IPS-18a (cell line): ENCODE data around the gene HSPBAP1.

Source experiments
- H3K27ac ChIP-seq: one replicate; pipeline ENCODE4 v1.5.1; 2013; ENCODE audit warnings: low read length
- H3K27me3 ChIP-seq: one replicate; pipeline ENCODE4 v1.6.1; 2013; ENCODE audit warnings: mild to moderate bottlenecking, low read length; ENCODE audit not compliant: control insufficient read depth, insufficient read depth
- H3K36me3 ChIP-seq: one replicate; pipeline ENCODE4 v1.6.1; 2013; ENCODE audit warnings: low read depth, low read length; ENCODE audit not compliant: control insufficient read depth
- H3K4me1 ChIP-seq: one replicate; pipeline ENCODE4 v1.6.1; 2013; ENCODE audit warnings: low read depth, low read length; ENCODE audit not compliant: control insufficient read depth
- H3K4me3 ChIP-seq: one replicate; pipeline ENCODE4 v1.5.1; 2013; ENCODE audit warnings: low read length
- H3K9ac ChIP-seq: one replicate; pipeline ENCODE4 v1.6.1; 2013; ENCODE audit warnings: mild to moderate bottlenecking, low read length, moderate library complexity
- H3K9me3 ChIP-seq: one replicate; pipeline ENCODE4 v1.6.1; 2013; ENCODE audit warnings: low read depth, low read length; ENCODE audit not compliant: control insufficient read depth

The HSPBAP1 gene, protein sequence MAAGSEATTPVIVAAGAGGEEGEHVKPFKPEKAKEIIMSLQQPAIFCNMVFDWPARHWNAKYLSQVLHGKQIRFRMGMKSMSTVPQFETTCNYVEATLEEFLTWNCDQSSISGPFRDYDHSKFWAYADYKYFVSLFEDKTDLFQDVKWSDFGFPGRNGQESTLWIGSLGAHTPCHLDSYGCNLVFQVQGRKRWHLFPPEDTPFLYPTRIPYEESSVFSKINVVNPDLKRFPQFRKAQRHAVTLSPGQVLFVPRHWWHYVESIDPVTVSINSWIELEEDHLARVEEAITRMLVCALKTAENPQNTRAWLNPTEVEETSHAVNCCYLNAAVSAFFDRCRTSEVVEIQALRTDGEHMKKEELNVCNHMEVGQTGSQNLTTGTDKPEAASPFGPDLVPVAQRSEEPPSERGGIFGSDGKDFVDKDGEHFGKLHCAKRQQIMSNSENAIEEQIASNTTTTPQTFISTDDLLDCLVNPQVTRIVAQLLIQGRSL

DNA sequence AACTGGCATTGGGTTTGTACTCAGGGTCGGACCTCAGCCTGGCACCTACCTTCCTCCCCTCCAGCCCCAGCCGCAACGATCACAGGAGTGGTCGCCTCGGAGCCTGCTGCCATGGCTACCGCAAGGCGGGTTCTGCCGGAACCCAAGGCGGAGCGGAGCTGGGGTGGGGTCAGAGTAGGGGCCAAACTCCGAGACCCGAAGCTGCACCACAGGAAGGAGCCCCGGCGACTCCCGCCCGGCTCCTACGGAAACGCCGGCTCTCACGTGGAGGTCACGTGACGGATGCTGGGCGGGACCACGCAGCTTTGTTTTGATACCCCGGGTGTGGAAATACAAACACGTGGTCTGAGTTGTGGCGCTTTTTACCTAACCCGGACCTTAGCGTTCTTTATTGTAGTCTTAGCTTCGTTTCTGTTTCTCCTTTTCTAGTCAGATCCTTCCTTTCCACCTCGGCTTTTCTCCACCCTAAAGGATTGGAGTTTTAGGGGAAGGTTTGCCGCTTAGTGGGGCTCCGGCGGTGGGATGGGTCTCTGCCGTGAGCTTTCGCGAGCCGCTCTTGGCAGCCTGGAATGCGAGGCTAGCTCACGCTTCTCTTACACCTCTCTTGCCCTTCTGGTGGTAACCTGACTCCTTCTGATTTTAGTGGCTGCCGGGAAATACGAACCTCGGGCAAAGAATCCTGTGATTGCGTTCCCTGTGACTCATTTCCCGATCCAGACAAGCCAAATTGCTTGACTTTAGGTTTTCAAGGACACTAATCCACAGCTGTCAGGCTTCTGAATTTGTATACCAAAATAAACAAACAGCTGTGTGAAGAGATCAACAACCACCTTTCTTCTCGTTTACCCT lies at the start of gene HSPBAP1:
Gene HSPBAP1, minus strand, starts transcription at position 264 of the 849 bp plus-strand sequence. Its CDS starts 151 bp downstream, at position 113.
- Histone ChIP-seq H3K4me3 (peak within 1 kb of the TSS; percentile 80), H3K9me3 (no peaks in the 10 kb centered on the region), H3K27me3 (peaks cover 16% of the 10 kb centered on the region), H3K27ac (peak within 1 kb of the TSS; percentile 78), H3K9ac (peak within 1 kb of the TSS; percentile 70), H3K4me1 (peaks cover 14% of the 10 kb centered on the region), H3K36me3 (no peaks in the 10 kb centered on the region)

DNA sequence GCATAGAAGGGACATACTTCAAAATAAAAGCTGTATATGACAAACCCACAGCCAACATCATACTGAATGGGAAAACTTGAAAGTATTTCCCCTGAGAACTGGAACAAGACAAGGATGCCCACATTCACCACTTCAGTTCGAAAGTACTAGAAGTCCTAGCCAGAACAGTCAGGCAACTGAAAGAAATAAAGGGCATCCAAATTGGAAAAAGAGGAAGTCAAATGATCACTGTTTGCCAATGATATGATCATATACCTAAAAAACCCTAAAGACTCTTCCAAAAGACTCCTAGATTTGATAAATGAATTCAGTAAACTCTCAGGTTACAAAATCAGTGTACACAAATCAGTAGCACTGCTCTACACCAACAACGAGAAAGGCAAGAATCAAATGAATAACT lies 42.0 kb upstream of the HSPBAP1 start:
- no peaks in the 10 kb centered on the region for H3K36me3 ChIP-seq
- H3K27me3 ChIP-seq: no peaks in the 10 kb centered on the region
- no peak overlapping the region for H3K27ac ChIP-seq
- no peak overlapping the region for H3K9ac ChIP-seq
- no peaks in the 10 kb centered on the region for H3K4me1 ChIP-seq
- H3K9me3 ChIP-seq: no peaks in the 10 kb centered on the region
- no peak overlapping the region for H3K4me3 ChIP-seq

DNA sequence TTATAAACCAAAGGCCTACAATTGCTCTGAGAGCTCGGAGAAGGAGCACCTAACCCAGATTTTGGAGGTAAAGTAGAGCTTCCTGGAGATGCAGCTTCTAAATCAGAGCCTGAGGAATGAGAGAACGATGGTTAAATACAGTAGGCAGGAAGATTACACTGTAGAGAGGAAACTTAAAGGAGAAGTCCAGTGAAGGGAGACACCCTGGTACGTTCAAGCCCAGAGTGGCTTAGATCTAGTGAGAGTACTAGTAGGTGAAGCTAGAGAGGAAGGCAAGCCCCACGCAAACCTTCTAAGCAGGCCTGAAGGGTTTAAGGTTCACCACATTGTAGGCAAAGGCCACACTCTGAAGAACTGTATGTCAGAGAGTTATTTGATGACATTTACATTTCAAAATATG lies 34.6 kb upstream of the HSPBAP1 start:
- no peaks in the 10 kb centered on the region for H3K36me3 ChIP-seq
- no peak overlapping the region for H3K27ac ChIP-seq
- H3K4me3 ChIP-seq: no peak overlapping the region
- no peak overlapping the region for H3K9ac ChIP-seq
- H3K27me3 ChIP-seq: no peaks in the 10 kb centered on the region
- H3K4me1 ChIP-seq: no peaks in the 10 kb centered on the region
- no peaks in the 10 kb centered on the region for H3K9me3 ChIP-seq

DNA sequence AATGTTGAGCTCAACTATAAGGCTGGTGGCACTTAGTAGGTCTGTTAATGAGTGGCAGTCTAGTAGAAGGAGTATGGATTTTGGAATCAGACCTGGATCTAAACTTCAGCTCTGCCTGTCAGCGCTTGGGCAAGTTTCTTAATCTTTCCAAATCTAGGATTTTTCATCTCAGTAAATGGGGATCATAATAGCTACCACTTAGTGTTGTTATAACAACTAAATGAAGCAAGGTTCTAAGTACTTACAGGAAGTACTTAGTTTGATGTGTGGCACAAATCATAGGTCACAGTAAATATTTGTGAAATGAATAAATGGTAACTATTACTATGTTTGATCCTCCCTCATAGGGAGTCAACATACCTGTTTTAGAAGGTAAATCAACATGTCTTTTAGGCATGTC lies 32.6 kb upstream of the HSPBAP1 start:
- H3K4me1 ChIP-seq: no peaks in the 10 kb centered on the region
- H3K36me3 ChIP-seq: no peaks in the 10 kb centered on the region
- H3K27me3 ChIP-seq: no peaks in the 10 kb centered on the region
- no peak overlapping the region for H3K4me3 ChIP-seq
- no peak overlapping the region for H3K9ac ChIP-seq
- no peaks in the 10 kb centered on the region for H3K9me3 ChIP-seq
- H3K27ac ChIP-seq: no peak overlapping the region

DNA sequence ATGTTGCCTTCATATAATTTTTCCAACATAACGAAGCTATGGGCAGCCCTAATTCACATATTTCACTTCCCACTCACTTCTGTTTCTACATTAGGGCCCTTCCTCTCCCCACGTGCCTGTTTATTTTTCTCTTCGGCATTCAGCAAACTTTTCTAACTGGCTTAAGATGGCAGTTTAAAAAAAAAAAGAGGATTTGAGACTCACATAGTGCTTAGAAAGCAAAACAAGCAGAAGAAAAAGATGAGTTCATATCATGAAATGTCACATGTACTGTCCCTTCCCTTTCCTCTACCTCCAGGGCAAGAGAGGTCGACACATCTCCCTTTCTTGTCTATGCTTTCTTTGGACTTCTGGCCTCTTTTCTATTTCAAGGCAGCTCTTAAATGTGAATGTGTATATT lies 31.8 kb upstream of the HSPBAP1 start:
- Histone ChIP-seq H3K36me3 (no peaks in the 10 kb centered on the region), H3K4me3 (no peak overlapping the region), H3K27ac (no peak overlapping the region), H3K27me3 (no peaks in the 10 kb centered on the region), H3K4me1 (no peaks in the 10 kb centered on the region), H3K9me3 (no peaks in the 10 kb centered on the region), H3K9ac (no peak overlapping the region)

DNA sequence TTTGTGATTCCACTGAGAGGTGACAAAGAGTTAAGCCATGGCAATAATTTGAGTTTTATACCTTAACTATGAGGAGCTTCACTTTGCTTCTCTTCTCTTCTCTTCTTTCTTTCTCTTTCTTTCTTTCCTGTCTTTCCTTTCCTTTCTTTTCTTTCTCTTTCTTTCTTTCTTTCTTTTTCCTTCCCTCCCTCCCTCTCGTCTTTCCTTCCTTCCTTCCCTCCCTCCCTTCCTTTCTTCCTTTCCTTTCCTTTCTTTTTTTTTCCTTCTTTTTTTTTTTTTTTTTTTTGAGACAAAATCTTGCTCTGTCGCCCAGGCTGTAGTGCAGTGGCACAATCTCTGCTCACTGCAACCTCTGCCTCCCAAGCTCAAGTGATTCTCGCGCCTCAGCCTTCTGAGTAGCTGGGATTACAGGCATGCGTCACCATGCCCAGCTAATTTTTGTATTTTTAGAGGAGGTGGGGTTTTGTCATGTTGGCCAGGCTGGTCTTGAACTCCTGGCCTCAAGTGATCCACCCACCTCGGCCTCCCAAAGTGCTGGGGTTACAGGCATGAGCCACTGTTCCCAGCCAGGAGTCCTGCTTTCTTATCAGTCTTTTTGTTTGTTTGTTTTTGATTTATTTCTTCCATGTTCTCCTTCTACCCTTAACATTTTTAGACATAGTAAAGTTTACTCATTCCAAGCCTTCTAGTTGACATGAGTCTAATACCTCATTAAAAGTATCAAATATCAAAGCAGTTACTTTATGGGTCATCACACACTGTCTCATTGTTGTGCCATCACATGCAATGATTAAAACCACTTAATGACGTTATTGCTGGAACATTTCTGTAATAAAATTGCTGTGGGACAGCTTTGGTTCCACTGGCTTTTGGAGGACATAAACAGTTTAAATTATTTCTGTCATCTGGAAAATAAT lies 31.1 kb upstream of the HSPBAP1 start:
- H3K4me1 ChIP-seq: no peaks in the 10 kb centered on the region
- H3K4me3 ChIP-seq: no peak overlapping the region
- no peak overlapping the region for H3K9ac ChIP-seq
- H3K27ac ChIP-seq: no peak overlapping the region
- H3K9me3 ChIP-seq: no peaks in the 10 kb centered on the region
- no peaks in the 10 kb centered on the region for H3K27me3 ChIP-seq
- H3K36me3 ChIP-seq: no peaks in the 10 kb centered on the region

DNA sequence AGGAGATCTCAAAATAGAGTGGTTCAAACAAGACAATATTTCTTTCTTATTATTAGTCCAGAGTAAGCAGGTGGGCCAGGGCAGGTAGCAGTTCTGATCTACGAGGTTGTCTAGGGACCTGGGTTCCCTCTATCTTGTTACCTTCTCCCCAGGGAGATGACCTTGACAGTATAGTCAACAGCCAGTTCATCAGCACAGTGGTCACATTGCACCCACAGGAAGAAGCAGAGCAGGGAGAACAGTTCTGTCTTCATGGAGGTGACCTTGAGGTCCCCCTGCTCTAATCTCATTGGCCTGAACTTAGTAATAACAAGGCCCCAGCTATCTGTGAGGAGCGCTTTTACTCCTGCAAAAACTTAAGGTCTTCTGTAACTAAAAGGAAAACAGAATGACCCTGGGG lies 23.0 kb upstream of the HSPBAP1 start:
- no peaks in the 10 kb centered on the region for H3K4me1 ChIP-seq
- H3K36me3 ChIP-seq: no peaks in the 10 kb centered on the region
- H3K9me3 ChIP-seq: no peaks in the 10 kb centered on the region
- no peak overlapping the region for H3K4me3 ChIP-seq
- H3K9ac ChIP-seq: no peak overlapping the region
- H3K27me3 ChIP-seq: no peaks in the 10 kb centered on the region
- H3K27ac ChIP-seq: no peak overlapping the region

DNA sequence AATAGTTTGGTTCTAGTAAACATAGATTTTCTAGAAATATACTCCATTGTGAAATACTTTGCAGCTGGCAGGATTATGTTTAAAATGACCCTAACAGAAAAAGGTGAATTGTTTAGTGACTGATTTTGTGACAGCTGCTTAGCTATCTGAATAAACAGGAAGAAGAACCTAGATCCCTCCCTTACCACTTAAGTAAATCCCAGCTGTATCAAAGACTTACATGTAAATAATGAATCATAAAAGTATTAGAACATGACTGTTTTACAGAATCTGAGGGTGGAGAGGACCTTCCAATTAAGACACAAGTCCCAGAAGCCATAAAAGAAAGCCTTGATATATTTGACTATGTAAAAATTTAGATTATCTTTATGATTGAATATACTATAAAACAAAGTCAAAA lies 17.1 kb upstream of the HSPBAP1 start:
- Histone ChIP-seq H3K4me3 (no peak overlapping the region), H3K27ac (no peak overlapping the region)

DNA sequence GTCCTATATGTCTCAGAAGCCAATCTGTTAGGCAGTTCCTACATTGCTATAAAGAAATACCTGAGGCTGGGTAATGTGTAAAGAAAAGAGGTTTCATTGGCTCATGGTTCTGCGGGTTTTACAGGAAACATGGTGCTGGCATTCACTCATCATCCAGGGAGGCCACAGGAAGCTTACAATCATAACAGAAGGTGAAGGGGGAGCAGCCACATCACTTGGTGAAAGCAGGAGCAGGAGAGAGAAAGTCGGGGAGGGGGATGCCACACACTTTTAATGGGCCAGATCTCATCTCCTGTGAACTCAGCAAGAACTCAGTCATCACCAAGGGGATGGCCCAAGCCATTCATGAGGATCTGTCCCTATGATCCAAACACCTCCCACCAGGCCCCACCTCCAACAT lies 10.3 kb upstream of the HSPBAP1 start:
- Histone ChIP-seq H3K27ac (no peak overlapping the region), H3K36me3 (no peaks in the 10 kb centered on the region), H3K9ac (no peak overlapping the region), H3K4me3 (no peak overlapping the region), H3K4me1 (no peaks in the 10 kb centered on the region), H3K9me3 (no peaks in the 10 kb centered on the region), H3K27me3 (no peaks in the 10 kb centered on the region)

More for the DNA sequence above, 17.1 kb upstream of the HSPBAP1 start:
- H3K36me3 ChIP-seq: no peaks in the 10 kb centered on the region
- H3K9me3 ChIP-seq: no peaks in the 10 kb centered on the region
- H3K27me3 ChIP-seq: no peaks in the 10 kb centered on the region
- no peak overlapping the region for H3K9ac ChIP-seq
- no peaks in the 10 kb centered on the region for H3K4me1 ChIP-seq

DNA sequence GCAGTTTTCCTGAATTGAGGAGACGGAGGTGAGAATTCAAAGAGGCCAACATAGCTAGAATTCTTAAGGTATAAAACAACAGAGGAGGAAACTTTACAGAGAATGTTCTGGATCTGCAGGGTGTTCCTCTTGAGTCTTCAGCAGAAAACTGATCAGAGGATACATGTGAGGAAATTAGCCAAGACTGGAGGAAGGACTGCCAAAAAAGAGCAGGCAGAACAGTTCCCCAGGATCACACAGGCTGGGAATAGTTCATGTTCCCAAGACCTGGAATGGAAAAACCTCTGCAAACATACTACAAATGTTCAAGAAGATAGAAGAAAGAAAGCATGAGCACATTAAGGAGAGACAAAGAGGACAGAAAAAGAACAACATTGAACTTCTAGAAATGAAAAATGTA lies 8.7 kb upstream of the HSPBAP1 start:
- H3K9ac ChIP-seq: no peak overlapping the region
- H3K27ac ChIP-seq: no peak overlapping the region
- no peaks in the 10 kb centered on the region for H3K27me3 ChIP-seq
- H3K4me1 ChIP-seq: no peaks in the 10 kb centered on the region
- no peaks in the 10 kb centered on the region for H3K36me3 ChIP-seq
- no peaks in the 10 kb centered on the region for H3K9me3 ChIP-seq
- no peak overlapping the region for H3K4me3 ChIP-seq

DNA sequence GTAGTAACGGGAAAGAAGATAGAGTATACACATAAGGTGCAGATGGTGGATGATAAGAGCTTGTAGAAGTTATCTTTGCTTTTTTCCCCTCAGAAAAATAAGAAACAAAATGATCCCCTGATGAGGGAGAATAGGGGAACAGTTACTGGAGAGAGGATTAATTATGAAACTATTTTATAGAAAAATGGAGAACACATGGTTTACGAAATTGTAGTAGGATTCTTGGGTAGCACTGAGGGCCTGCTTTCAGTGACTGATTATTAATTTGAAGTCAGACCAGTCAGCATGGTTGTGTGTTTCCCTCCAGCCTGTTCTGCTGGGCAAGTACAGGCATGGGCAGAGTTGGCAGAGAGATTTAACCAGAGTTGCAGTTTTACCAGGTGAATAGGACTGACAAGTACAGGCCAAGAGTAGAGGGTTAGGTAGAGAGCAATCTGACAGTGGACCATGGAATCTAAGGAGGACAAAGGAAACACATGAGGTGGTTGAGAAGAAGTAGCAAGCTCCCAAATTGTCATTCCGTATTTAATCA lies 7.1 kb upstream of the HSPBAP1 start:
- H3K4me3 ChIP-seq: no peak overlapping the region
- no peak overlapping the region for H3K27ac ChIP-seq
- no peaks in the 10 kb centered on the region for H3K9me3 ChIP-seq

More for the DNA sequence above, 7.1 kb upstream of the HSPBAP1 start:
- H3K9ac ChIP-seq: no peak overlapping the region
- peaks cover 13% of the 10 kb centered on the region for H3K27me3 ChIP-seq
- H3K36me3 ChIP-seq: no peaks in the 10 kb centered on the region
- H3K4me1 ChIP-seq: peaks cover 2% of the 10 kb centered on the region
